ENCODE measurements around the gene CTBS. TPM values are rescaled to one million over a fixed set of nuclear protein-coding genes. Genes with fewer than 3 reads are reported as not detected.

Gene CTBS
- total and polyA plus RNA-seq, 12 donors = 6.3 to 45.2 (median 27.5) TPM

DNA sequence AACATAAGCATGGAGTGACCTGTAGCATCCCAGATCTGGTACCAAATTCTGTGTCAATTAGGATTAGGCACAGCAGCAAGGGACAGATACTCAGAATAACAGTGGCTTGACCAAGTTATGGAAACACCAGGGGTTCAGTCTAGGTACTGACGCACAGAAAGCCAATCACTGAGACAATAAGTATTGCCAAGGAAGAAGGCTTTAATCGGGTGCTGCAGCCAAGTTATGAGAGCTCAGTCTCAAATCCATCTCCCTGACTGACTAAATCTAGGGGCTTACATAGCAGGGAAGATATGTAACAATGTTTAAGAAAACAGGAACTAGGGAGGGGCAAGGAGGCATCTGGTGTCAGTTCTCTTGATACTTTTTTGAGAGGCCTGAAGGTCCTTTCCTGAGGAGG is 39.6 kb upstream of the CTBS start:
- no peaks in the 10 kb centered on the region for H3K36me3 ChIP-seq (replicated peaks in 1 of 2)
- H3K4me1 ChIP-seq (replicated peaks in 1 of 2) = no peaks in the 10 kb centered on the region
- H3K4me3 ChIP-seq = no peak overlapping the region
- intact Hi-C loops (cut with DNase I) = no loop called here
- 88 to 95% (median 90%) methylated on average over 2 of the region's 2 CpGs for WGBS, 4 donors
- no peak for TF ChIP-seq POLR2A (IDR thresholded peaks at IDR 0.05)
- TF ChIP-seq, protein P1, sequence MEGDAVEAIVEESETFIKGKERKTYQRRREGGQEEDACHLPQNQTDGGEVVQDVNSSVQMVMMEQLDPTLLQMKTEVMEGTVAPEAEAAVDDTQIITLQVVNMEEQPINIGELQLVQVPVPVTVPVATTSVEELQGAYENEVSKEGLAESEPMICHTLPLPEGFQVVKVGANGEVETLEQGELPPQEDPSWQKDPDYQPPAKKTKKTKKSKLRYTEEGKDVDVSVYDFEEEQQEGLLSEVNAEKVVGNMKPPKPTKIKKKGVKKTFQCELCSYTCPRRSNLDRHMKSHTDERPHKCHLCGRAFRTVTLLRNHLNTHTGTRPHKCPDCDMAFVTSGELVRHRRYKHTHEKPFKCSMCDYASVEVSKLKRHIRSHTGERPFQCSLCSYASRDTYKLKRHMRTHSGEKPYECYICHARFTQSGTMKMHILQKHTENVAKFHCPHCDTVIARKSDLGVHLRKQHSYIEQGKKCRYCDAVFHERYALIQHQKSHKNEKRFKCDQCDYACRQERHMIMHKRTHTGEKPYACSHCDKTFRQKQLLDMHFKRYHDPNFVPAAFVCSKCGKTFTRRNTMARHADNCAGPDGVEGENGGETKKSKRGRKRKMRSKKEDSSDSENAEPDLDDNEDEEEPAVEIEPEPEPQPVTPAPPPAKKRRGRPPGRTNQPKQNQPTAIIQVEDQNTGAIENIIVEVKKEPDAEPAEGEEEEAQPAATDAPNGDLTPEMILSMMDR (IDR thresholded peaks at IDR 0.05) = no peak
- no peak for DNase-seq
- no peaks in the 10 kb centered on the region for H3K9me3 ChIP-seq (replicated peaks in 1 of 3)
- no peak overlapping the region for H3K27ac ChIP-seq
- H3K27me3 ChIP-seq = no peaks in the 10 kb centered on the region

DNA sequence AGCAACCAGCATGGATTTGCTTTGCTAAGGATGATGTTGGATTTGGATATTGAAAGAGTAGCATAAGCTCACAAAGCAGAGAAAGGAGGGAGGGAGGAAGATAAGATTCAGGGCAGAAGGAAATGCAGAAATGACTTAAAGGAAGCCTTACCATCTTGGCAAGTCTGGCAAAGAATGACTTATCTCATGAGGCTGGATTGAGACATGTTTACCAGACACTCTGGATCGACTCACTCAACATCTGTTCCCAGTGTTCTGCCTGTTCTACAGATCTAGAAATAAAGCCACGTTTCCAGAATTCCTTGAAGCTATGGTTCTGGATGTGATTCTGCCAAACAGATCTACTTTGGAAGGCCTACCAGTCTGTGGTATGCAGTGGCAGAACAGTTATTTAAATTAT is 38.8 kb upstream of the CTBS start:
- Histone ChIP-seq H3K4me1 (replicated peaks in 1 of 2) (no peaks in the 10 kb centered on the region), H3K27ac (no peak overlapping the region), H3K27me3 (no peaks in the 10 kb centered on the region), H3K4me3 (no peak overlapping the region), H3K36me3 (replicated peaks in 1 of 2) (no peaks in the 10 kb centered on the region), H3K9me3 (replicated peaks in 1 of 3) (no peaks in the 10 kb centered on the region)
- intact Hi-C loops (cut with DNase I) = no loop called here
- no peak for DNase-seq
- TF ChIP-seq, protein P1 (IDR thresholded peaks at IDR 0.05) = no peak
- WGBS, 4 donors = 72 to 81% (median 74%) methylated on average over 2 of the region's 2 CpGs

DNA sequence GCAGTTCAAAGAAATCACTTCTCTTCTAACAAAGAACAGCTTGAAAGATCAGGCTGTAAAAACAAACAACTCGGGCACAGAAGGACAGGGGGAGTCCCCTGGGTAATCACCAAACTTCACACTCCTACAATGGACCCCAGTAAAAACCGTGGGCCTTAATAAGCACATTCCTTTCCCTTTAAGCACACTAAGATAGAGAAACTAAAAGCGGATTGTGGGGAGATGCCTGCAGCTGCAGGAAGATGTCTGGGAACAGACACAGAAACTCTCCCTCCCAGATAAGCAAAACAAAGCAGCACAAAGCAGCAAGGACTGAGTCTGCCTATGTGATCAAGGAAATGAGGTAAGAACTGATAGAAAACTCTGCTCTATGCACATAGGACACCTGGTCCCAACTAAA is 37.6 kb upstream of the CTBS start:
- Histone ChIP-seq H3K9me3 (replicated peaks in 1 of 3) (no peaks in the 10 kb centered on the region), H3K36me3 (replicated peaks in 1 of 2) (no peaks in the 10 kb centered on the region), H3K27me3 (no peaks in the 10 kb centered on the region), H3K27ac (no peak overlapping the region), H3K4me3 (no peak overlapping the region), H3K4me1 (replicated peaks in 1 of 2) (no peaks in the 10 kb centered on the region)
- WGBS, 4 donors = 37 to 51% (median 42%) methylated on average over 3 of the region's 3 CpGs
- DNase-seq = no peak
- intact Hi-C loops (cut with DNase I) = no loop called here
- TF ChIP-seq POLR2A (IDR thresholded peaks at IDR 0.05) = no peak
- TF ChIP-seq, protein P1 (IDR thresholded peaks at IDR 0.05) = no peak

DNA sequence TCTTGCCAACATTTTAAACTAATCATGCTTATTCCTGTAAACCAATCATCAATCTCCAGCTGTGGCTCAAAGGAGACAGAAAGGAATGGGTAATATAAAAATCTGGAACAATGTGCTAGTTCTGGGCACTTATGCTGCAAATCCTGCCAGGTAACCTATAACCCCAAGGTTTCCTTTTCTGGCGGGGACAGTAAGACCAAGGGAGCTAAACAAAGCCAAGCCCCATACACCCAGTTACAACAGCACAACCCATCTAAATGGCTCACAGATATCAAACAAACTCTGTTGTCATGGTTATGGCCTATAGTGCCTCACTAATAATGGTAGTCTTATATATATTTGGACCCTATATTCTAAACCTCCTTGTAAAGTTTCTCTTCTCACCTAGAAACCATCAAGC is 36.9 kb upstream of the CTBS start:
- TF ChIP-seq, protein P1 (IDR thresholded peaks at IDR 0.05) = no peak
- no peak for TF ChIP-seq POLR2A (IDR thresholded peaks at IDR 0.05)
- DNase-seq = no peak
- Histone ChIP-seq H3K4me1 (replicated peaks in 1 of 2) (no peaks in the 10 kb centered on the region), H3K27ac (no peak overlapping the region), H3K9me3 (replicated peaks in 1 of 3) (no peaks in the 10 kb centered on the region), H3K27me3 (no peaks in the 10 kb centered on the region), H3K36me3 (replicated peaks in 1 of 2) (no peaks in the 10 kb centered on the region), H3K4me3 (no peak overlapping the region)
- WGBS, 4 donors = 0 to 57% (median 12%) methylated on average over 1 of the region's 1 CpG
- intact Hi-C loops (cut with DNase I) = no loop called here
